Measurements from ENCODE around the gene PCP2. TPM values are rescaled to one million over a fixed set of nuclear protein-coding genes. Genes with fewer than 3 reads are reported as not detected.

The PCP2 gene
- total RNA-seq, 1 experiment from 2014 or later, result not detected

DNA sequence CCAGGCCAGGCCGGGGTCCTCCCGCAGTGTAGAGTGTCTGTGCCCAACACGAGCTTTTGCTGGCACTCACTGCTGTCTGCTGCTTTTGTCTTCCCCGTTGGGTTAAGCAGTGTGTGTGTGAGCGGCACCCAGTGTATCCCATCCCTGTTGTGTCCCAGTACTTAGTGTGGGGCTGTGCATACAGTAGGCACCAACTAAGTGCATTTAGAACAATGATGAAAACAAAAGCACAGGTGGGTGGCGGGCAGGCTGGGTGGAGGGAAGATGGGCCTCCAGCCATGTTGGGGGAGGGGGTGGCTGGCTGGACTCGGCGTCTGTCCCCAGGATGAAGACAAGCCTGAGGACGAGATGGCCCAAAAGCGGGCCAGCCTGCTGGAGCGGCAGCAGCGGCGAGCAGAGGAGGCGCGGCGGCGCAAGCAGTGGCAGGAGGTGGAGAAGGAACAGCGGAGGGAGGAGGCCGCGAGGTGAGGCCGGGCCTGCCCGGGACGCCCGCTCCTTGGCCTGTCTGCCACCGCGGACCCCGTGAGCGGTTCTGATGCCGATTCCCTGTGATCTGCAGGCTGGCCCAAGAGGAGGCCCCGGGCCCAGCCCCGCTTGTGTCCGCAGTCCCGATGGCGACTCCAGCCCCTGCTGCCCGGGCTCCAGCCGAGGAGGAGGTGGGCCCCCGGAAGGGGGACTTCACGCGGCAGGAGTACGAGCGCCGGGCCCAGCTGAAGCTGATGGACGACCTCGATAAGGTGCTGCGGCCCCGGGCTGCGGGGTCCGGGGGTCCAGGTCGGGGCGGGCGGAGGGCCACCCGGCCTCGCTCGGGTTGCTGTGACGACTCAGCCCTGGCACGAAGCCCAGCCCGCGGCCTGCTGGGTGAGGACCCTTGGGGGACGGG lies 18.4 kb downstream of the PCP2 start:
- no peaks in the 10 kb centered on the region for H3K27me3 Mint-ChIP-seq (ENCODE audit: low read depth)
- peaks cover 17 to 42% (median 40%) of the 10 kb centered on the region in 3 experiments for H3K36me3 Mint-ChIP-seq (ENCODE audit: insufficient read depth in 1 of 3, low read depth in 3 of 3)
- TF ChIP-seq, protein P1, sequence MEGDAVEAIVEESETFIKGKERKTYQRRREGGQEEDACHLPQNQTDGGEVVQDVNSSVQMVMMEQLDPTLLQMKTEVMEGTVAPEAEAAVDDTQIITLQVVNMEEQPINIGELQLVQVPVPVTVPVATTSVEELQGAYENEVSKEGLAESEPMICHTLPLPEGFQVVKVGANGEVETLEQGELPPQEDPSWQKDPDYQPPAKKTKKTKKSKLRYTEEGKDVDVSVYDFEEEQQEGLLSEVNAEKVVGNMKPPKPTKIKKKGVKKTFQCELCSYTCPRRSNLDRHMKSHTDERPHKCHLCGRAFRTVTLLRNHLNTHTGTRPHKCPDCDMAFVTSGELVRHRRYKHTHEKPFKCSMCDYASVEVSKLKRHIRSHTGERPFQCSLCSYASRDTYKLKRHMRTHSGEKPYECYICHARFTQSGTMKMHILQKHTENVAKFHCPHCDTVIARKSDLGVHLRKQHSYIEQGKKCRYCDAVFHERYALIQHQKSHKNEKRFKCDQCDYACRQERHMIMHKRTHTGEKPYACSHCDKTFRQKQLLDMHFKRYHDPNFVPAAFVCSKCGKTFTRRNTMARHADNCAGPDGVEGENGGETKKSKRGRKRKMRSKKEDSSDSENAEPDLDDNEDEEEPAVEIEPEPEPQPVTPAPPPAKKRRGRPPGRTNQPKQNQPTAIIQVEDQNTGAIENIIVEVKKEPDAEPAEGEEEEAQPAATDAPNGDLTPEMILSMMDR (conservative IDR thresholded peaks at IDR 0.05), result no peak

More for the DNA sequence above, 18.4 kb downstream of the PCP2 start:
- Mint-ChIP-seq H3K4me1 (no peaks in the 10 kb centered on the region), H3K9me3 (no peaks in the 10 kb centered on the region), H3K4me3 (no peak overlapping the region), H3K27ac (no peak overlapping the region; a peak in 1 of 7 replicates)
- H3K79me2 ChIP-seq (ENCODE audit: insufficient read depth, low read length), result no peaks in the 10 kb centered on the region
- H4K91ac ChIP-seq (ENCODE audit: insufficient read length, low read depth, low read length), result no peak overlapping the region
- H3K27ac ChIP-seq (ENCODE audit: insufficient read length, low read depth, low read length), result no peak overlapping the region
- no peak overlapping the region for H3K56ac ChIP-seq (ENCODE audit: insufficient read length, low read depth, low read length)
- H3K23me2 ChIP-seq (ENCODE audit: insufficient read length, low read depth, low read length, poor library complexity, severe bottlenecking), result no peaks in the 10 kb centered on the region
- no peaks in the 10 kb centered on the region for H3K4me1 ChIP-seq (ENCODE audit: insufficient read depth, low read length)
- no CpG with 5 or more reads among the region's 59 CpGs for WGBS (ENCODE audit: extremely low coverage, insufficient read length, low lambda C conversion rate)
- no peak overlapping the region for H2BK15ac ChIP-seq (ENCODE audit: low read depth, low read length)
- H2AK5ac ChIP-seq (ENCODE audit: insufficient read length, low read length), result no peak overlapping the region
- H3K23ac ChIP-seq (ENCODE audit: insufficient read length, low read depth, low read length), result no peak overlapping the region
- no peak overlapping the region for H3K18ac ChIP-seq (ENCODE audit: insufficient read length, low read depth, low read length)
- no peak overlapping the region; the same call in 1 of the 2 replicates for H3K14ac ChIP-seq (ENCODE audit: insufficient read depth, low read length)
- no peak overlapping the region for H2BK12ac ChIP-seq (ENCODE audit: insufficient read length, low read depth, low read length)
- H3K9ac ChIP-seq (ENCODE audit: extremely low read depth, insufficient read length, low read length), result no peak overlapping the region
- no peaks in the 10 kb centered on the region for H3K9me3 ChIP-seq (ENCODE audit: control insufficient read depth, low read depth, low read length)
- no peak overlapping the region for H2AFZ ChIP-seq (ENCODE audit: low read length)
- no peak overlapping the region for H2BK120ac ChIP-seq (ENCODE audit: low read depth, low read length, poor library complexity, severe bottlenecking)
- no peak overlapping the region for H2BK20ac ChIP-seq (ENCODE audit: low read depth, low read length, poor library complexity, severe bottlenecking)
- no peak overlapping the region for H4K5ac ChIP-seq (ENCODE audit: insufficient read length, low read depth, low read length)
- no peak for DNase-seq
- no peaks in the 10 kb centered on the region for H3K79me1 ChIP-seq (ENCODE audit: insufficient read depth, low read depth, low read length, poor library complexity, severe bottlenecking)
- H4K20me1 ChIP-seq (ENCODE audit: control insufficient read depth, insufficient read depth, insufficient read length), result no peaks in the 10 kb centered on the region
- no peak overlapping the region for H3T11ph ChIP-seq (ENCODE audit: low read length)
- no peak overlapping the region for H3K4me2 ChIP-seq (ENCODE audit: insufficient read depth, insufficient read length, low read length)
- no peaks in the 10 kb centered on the region for H3K27me3 ChIP-seq (ENCODE audit: insufficient read depth, low read length)
- no peak overlapping the region for H2BK5ac ChIP-seq (ENCODE audit: insufficient read length, low read length)
- H3K4ac ChIP-seq (ENCODE audit: low read depth, low read length), result no peak overlapping the region
- no peak overlapping the region for H4K8ac ChIP-seq (replicated peaks; ENCODE audit: insufficient read length, low read depth, low read length)
